A673 (cell line): ENCODE measurements around the gene A4GALT.

Experiments
- EZH2 ChIP-seq: fragments of 200-600 bp; sonication (generic); IDR thresholded peaks from 2 replicates; pipeline ENCODE4 v1.6.1; 2017; ENCODE audit warnings: borderline replicate concordance, low read depth, mild to moderate bottlenecking, mixed read lengths, antibody characterized with exemption, low read length; ENCODE audit not compliant: poor library complexity, severe bottlenecking
- TF ChIP-seq, protein P1 (sequence below): fragments of 300-800, 200-600 bp; sonication (generic); conservative IDR thresholded peaks from 2 replicates; pipeline ENCODE4 v1.5.1; 2017; ENCODE audit warnings: low read depth, mild to moderate bottlenecking, antibody characterized with exemption, low read length, moderate library complexity, mixed read lengths

DNA sequence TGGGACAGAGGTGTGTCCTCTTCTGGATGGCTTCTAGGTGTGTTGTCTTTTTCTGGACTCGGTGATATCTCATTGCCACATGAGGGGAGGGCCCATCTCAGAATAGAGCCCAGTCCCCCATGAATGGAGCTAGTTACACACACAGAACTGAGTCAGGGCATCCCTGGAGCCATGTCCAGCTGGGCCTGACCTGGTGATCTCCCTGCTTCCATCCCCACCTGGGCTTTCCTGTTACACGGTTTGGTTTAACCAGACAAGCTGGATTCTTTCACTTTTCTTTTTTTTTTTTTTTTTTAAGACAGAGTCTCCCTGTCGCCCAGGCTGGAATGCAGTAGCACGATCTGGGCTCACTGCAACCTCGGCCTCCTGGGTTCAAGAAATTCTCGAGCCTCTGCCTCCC, 6.1 kb upstream of the A4GALT start:
- TF ChIP-seq, protein P1, sequence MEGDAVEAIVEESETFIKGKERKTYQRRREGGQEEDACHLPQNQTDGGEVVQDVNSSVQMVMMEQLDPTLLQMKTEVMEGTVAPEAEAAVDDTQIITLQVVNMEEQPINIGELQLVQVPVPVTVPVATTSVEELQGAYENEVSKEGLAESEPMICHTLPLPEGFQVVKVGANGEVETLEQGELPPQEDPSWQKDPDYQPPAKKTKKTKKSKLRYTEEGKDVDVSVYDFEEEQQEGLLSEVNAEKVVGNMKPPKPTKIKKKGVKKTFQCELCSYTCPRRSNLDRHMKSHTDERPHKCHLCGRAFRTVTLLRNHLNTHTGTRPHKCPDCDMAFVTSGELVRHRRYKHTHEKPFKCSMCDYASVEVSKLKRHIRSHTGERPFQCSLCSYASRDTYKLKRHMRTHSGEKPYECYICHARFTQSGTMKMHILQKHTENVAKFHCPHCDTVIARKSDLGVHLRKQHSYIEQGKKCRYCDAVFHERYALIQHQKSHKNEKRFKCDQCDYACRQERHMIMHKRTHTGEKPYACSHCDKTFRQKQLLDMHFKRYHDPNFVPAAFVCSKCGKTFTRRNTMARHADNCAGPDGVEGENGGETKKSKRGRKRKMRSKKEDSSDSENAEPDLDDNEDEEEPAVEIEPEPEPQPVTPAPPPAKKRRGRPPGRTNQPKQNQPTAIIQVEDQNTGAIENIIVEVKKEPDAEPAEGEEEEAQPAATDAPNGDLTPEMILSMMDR = no peak
- no peak for TF ChIP-seq EZH2
